Kidney glomerular epithelial cell (primary cell): Measurements from ENCODE around the gene COQ3.
"Not testable (repeated sequence)": the region's sequence is repeated elsewhere in the genome, so short reads cannot be mapped to it uniquely, and the experiment has no call there.

Experiments
- DNase-seq: peaks from one replicate; lab custom pipeline; 2025; lab: John Stamatoyannopoulos, UW

Gene COQ3

DNA sequence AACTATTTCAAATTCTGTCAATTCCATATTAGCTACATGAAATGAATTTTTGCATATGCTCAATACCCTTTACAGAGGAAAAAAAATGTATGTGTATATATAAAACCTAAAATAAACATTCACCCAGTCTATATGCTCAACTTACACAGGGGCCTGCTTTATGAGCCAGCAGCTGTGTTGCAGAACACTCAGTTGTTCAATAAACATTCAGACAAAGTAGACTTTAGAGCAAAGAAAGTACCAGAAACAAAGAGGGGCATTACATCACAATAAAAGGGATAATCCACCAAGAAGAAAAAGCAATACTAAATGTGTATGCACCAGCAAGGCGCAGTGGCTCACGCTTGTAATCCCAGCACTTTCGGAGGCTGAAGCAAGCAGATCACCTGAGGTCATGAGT, 9.5 kb downstream of the COQ3 start:
- no peak for DNase-seq

DNA sequence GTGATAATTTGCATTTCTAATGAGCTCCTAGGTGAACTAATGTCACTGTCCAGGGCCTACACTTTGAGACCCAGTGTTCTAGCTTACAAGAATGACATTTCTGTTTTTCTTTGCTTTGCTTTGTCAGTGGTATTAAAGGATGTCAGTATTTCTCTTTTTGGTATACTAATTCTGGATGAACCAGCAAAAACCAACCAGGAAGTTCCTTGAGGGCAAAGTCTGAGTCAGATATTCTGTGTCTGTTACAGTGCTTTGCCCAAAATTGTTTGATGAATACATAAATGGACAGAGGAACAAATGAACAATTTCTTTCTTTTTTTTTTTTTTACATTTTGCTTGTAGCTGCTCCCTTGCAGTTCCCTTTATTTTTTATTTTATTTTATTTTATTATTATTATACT, 15.4 kb downstream of the COQ3 start:
- no peak for DNase-seq

DNA sequence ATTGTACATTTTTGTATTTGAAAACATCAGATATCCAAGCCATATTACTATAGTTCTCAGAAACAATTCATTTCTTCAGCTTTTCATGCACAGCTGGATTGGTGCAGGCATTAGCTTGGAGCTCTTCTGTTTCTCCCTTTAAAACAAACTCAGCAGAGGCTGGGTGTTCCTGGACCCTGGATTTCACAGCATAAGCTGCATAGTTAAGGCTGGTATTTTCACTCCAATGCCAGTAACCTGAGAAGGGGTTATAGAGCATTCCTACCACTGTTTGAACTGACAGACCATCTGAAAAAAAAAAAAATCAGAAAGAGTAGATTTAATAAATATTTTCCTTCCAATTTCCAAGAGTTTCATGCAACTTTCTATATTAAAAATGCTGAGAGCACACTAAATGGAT, 24.5 kb downstream of the COQ3 start:
- no peak for DNase-seq

DNA sequence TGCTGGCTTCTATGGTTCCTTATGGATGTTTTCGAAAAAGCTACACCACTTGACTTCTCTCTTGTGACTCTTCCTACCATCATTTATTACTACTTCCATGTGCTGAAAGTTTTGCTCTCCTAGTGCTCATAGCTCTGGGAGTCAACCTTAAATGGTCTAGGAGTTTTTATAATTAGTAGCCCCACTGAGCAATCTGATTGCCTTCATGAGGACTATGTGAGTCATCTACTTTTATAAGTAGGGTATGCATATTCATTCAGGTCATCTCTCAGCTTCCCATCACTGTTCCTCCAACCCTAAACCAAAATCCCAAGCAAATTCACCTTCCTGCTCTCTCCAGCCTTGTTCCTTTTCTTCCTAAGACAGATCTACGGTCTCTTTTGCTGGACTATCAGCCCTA, 27.1 kb downstream of the COQ3 start:
- no peak for DNase-seq

DNA sequence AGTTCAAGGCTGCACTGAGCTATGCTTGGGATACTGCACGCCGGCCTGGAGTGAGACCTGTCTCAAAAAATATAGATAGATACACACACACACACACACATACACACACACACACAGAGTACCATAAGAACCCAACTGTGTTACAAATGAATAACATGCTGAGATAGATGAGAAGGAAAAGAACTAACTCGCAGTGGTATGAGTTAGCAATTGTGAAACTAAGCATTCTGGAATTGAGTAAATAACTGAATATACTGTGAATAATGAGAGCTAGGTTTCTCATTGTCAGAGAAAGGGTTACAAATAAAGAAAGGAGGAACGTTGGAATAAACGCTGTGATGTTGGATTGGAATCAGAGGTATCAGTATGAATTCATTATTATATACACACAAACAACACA, 30.0 kb downstream of the COQ3 start:
- no peak for DNase-seq

DNA sequence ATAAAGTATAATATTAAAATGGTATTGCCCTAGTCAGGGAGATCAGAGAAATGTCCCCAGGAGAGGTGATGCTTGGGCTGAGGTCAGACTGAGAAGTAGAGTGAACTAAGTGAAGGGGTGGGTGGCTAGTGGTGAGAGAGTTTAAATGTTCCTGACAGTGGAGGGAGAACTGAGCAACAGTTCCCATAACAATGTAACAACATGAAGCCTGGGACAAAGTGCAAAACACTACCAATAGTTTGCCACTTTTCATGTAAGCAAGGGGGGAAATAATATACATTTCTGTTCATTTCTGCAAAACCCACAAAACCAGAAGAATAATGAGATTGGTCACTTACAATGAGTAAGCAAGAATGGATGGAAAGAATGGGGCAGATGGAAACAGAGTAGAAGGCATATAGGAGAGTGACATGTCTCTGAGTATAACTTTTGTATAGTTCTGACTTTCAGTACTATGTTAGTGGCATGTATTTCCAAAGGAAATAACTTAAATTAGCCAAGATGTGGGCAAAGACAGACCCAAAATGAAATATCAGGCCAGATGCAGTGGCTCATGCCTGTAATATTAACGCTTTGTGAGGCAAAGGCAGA, 31.2 kb downstream of the COQ3 start:
- DNase-seq: no peak

DNA sequence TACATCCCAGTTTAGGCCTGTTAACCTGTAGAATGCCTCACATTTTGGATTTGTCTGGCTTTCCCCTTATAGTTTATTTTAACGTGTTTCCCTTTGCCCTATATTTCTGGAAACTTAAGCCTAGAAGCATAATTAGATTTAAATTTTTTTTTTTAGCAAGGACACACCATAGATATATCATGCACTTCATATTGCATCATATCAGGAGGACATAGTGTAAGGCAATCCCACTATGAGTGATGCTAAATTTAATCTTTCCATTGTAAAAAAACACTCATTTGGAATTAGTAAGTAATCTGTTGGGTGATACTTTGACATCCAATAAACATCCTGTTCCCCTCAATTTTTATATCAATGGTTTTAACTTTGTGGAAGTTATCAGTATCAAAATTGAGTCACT, 34.2 kb downstream of the COQ3 start:
- DNase-seq: no peak

DNA sequence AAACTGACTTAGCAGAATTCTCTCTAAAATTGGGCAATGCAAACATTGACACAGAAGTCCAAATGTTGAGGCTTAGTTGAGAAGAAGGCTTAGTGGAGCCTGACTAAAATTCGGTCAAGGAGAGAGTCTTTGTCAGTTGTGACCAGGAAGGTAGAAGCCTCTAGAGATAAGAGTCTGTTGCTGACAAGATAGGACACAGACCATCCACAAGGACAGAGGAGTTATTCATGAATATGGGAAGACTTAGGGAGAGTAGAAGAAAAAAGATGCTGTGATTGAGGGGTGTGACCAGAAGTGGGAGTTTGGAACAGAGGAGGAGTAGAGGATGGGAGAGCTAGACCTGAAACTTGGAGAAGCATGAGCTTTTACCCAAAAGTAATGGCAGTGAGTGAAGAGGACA, 37.4 kb downstream of the COQ3 start:
- no peak for DNase-seq

DNA sequence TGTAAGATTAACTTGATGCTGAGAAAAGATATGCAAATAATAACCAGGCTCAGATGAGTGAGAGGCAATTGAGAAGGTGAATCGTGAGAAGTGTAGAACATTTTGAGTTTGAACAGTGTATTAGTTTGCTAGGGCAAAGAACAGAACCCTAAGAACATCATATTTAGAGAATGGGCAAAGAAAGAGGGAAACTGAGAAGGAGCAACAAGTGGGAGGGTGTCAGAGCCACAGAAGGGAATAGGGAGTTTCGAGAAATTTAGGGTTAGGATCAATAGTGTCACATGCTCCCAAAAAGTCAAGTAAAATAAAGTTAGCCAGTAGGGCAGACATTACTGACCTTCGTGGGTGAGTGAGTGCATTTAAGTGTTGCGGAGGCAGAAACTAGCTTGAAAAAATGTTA, 39.0 kb downstream of the COQ3 start:
- DNase-seq: no peak

DNA sequence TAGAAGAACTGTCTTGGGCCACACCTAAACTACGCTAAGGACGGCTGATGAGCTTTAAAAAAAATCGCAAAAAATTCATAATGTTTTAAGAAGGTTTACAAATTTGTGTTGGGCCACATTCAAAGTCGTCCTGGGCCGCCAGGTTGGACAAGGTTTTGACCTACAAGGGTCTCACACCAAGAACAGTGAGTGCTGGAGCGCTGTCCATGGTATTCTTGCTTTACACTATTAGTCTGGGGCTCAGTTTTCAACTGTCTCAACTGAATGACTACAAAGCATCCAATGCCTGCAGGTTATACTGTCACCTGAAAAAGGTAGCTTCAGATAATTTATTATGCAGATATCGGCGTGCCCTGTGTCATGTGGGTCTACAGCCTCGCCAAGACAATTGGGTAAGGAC, 40.9 kb downstream of the COQ3 start:
- no peak for DNase-seq

DNA sequence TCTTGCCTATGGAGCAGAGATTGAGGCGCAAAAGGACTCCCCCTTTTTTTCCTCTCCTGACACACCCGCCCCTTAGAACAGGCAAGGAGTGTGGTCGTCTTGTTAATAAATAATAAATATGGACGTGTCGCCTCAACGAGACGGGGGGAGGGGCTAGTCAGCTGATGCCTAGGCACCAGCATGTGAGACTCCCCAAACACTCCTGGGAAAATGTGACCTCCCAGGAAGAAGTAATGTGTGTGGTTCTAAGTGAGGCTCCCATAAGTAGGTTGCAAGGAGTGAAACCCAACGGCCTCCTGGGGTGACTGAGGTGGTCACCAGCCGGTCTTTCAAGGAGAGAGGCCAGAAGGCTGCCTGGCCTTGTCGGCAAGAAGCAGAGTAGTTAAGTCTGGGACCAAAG, 43.4 kb downstream of the COQ3 start:
- no peak for DNase-seq

DNA sequence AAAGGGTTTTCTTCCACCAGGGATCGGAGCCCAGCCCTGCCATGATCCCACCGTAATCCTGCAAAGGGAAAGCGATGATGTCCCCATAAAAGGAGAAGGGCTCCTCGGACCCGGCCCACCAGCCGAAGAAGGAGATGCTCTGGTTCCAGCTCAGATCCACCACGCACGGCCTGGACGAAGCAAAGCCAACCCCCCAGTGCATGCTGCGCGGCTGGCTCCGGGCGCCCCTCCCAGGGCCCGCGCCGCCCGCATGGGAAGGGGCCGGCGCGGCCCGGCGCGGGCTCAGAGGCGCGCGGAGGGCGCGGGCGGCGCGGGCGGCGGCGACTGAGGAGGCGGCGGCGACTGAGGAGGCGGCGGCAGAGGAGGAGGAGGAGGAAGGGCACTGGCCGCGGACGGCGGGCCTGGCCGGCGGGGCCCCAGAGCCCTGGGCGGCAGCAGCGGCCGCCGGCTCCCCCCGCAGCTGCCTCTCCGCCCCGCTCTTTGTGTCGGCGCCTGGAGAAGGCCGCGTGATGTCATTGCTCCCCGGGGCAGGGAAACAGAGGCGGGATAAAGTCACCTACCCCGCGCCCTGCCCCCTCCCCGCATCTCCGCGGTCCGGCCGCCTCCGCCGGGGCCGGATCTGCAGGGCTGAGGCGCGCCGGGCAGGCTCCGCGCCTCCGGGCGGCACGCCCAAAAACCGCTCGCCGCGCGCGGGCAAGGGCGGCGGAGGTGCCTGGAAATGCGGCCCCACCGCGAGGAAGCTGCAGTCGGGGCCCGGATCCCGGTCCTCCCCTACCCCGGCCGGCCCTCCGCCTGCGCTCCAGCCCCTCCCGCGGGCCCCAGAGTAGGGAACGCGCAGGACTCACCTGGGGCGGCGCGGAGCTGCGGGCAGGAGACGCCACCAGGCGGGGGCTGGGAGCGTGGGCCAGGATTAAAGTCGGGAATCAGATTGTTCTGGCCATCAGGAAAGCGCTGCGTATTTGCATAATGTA, 44.5 kb downstream of the COQ3 start, which contains the start of gene FAXC:
Gene FAXC, minus strand, starts transcription at position 504 of the 971 bp plus-strand sequence. Its CDS starts 302 bp downstream, at position 202.
- peak; percentile 36 for DNase-seq

DNA sequence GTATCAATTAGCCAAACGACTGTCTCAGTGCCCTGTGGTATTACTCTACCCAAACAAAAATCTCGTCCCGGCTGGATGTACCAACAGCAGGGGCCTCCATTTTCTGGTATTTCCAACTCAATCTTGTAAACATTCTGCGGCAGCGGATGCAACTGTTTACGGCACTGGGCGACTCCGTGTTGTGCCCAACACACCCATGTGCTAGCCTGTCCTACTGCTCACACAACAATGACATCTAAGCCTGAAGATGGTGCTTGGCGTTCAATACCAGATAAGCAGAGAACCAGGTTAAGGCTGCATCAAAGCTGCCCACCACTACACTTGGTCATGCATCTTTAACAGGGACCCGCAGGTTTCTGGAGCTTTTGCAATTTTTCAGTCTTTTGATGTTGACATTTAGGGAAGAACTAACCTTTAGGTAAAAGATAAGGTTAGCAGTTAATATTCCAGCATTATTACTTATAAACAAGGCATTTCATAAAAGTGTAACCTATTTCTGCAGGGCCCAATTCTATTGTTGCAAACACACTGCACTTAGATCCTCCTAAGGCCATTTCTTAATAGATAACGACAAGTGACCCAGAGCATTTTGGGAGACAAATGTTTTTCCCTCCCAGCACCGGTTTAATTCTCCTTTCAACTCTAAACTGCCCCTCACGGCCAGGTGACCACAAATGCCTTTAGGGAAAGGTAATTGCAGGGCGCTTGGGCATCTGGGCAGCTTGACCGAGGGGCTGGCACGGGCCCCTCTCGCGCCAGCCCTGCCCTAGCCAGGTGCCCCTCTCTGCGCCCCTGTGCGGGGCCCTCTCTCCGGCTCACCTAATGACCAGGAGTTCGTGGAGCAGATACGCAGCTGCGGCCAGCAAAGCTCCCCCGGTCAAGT, 45.5 kb downstream of the COQ3 start:
- DNase-seq: no peak

DNA sequence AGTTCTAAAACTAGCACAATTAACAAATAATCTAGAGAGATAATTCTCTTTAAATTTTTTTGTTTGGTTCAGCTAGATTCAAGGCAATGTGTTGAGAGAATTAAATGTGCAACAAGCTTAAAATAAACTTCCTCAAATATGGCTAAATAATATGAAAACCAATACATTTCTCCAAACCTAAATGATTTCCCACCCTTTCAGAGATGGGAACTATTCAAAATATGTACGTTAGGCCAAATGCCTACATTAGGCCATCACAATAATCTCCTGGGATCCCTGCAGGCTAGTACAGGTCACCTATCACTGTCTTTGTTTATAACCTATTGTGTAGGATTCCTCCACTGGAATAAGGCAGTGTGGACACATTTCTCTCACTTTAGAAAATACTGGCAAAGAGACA, 46.2 kb downstream of the COQ3 start:
- no peak for DNase-seq

DNA sequence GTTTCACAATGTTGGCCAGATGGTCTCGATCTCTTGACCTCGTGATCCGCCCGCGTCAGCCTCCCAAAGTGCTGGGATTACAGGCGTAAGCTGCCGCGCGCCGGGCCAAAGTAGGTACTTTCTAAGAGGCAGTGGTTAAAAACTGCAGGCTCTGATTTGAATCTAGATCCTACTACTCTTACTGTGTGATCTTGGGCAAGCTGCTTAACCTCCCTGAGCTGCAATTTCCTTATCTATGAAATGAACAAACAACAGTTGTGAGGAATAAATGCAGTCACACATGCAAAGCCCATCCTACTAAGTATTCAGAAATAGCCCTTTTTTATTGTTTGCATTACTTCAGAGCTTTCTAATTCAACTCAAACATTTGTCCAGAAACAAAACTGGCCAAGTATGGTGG, 47.4 kb downstream of the COQ3 start:
- no peak for DNase-seq

DNA sequence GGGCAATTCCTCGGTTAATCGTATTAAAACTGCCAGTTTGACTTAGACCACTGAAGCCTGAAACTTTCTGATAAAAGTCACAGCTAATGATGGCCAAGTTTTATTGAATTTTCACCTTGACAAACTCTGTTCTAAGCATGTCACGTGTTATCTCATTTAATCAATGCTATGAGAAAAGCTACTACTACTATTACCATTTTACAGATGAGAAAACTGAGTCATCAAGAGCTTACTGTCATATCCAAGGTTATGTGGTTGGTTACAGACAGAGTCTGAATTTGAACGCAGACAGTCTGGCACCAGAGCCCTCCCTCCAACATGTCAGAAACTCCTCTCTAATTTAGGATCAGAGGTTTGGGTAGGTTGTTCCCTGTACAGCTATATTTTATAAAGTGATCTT, 48.8 kb downstream of the COQ3 start:
- no peak for DNase-seq

DNA sequence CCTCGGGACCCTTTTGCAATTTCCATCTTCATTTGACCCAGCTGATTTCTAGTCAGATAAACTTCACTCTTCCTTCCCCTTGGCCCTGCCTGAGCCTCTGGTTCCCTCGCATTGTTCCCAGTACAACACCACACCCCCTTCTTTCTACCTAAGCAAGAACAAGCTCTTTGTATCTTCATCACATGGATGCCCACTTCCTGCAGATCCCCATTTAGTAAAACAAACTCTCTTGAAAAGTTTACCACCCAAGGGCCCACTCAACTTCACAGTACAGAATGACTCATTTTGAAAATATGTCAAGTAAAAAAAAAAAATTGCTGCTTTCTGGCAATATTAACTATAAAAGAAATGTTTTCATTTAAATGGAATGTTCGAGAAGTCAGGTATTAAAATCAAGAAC, 49.7 kb downstream of the COQ3 start:
- peak; percentile 62 for DNase-seq

DNA sequence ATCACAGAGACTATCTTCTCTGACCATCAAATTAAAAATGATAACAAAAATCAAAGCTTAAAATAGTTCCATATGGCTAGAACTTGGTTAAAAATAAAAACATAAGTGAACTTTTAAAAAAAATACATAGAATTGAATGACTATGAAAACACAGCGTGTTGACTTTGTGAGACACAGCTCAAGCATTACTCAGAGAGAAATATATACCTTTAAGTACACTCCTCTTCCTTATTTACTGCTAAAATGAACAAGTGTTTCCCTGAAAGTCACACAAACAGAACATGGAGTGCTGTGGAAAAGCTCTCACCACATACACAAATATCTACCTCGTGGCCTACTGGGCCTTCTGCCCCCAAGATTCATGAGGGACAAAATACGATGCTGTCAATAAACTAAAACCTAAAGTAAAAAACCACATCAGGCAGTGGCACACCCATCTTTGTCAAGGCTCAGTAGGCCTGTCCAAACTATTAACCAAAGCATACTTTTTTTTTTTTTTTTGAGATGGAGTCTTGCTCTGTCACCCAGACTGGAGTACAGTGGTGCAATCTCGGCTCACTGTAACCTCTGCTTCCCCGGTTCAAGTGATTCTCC, 52.0 kb downstream of the COQ3 start:
- DNase-seq: no peak

DNA sequence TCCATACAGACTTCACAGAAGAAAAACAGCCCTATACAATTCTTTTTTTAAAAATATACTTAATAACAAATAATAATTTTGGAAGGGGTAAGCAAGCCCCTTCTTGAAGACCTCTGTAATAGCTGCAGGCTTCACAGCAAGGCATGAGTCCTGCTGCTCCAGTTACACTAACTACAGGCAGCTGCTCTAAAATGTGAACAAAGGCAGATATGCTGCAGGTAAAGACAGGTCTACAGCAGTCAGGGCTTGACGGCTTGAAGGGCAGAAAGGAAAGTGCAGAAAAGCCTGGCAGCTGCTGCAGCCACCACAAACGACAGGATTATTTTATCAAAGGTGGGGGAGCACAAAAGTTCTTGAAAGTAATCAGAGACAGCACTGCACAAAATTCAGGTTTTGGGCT, 55.8 kb downstream of the COQ3 start:
- no peak for DNase-seq

DNA sequence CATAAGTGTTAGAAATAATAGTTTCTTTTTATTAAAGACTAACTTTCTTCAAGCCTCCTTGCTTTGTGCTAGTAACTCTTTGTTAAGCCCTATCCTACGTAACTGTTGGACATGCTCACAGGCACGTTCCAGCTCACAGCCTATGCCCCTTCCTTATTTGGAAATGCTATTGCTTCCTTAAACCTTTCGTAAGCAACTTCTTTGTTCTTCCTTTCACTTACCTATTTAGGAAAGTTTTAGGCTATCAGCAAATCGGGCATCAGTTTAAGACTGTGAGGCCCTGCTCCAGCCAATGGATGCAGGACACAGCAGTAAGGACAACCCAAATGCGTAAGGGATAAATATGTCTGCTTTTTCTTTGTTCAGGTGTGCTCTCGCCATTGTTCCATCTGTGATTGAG, 58.7 kb downstream of the COQ3 start:
- DNase-seq: not testable (repeated sequence)

DNA sequence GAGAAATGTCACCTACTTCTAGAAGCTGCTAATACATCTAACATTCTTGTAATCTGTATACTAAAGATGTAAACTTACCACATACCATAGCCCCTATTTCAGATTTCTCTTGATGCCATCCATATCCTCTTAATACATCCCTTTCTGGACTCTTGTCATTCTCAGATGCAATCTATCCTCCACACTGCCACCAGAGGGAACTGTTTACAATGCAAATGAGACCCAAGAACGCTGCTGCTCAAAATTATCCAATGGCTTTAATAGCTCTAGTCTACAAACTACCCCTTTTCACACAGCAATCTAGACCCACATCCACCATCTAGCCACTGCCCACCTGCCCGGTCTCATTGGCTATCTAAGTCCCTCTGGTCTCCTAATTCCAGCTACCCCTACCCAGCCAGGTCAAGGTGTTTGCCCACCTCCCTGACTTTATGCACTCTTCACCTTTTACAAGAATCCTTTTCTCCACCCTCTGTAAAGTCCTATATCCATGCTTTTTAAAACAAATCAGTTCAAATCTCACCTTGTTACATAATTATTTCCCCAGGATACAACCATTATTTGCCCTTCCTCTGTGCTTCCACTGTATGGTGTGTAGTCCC, 59.4 kb downstream of the COQ3 start:
- DNase-seq: peak; percentile 58

DNA sequence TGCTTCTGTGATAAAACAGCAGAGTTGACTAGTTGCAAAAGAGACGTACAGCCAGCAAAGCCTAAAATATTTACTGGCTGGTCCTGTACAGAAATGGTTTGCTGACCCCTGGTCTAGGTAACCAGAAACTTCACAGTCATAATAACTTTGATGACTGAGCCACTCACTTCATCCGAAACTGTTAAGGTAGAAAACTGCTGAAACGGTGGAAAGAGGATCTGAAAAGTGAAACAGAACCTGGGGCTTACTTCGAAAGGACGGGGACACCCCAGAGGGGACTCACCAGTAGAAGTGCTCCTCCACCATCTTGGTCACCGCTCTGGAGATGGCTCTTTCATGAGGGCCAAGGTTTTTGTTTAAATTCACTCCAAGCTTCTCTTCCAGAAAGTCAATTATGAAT, 60.9 kb downstream of the COQ3 start:
- DNase-seq: no peak
